Coronary artery (tissue), 2 donors: ENCODE measurements around the gene DYNLL1.
A peak's percentile ranks its signal among the peaks of the same experiment; 100 is the strongest.
"Not testable (repeated sequence)": the region's sequence is repeated elsewhere in the genome, so short reads cannot be mapped to it uniquely, and the experiment has no call there.

Experiments
- DNase-seq: peaks from one replicate; pipeline ENCODE4 v3.0.0-alpha.2; 2017; ENCODE audit warnings: low spot score
- H3K27ac ChIP-seq, 2 donors: fragments of 200-600 bp; sonication (generic); one replicate each; pipeline ENCODE4 v1.5.1; 2016 to 2019
- H3K4me3 ChIP-seq: fragments of 200-600 bp; sonication (generic); 2 replicates; pipeline ENCODE4 v1.5.1; 2016; ENCODE audit warnings: mild to moderate bottlenecking, moderate library complexity
- TF ChIP-seq, protein P1 (sequence below): fragments of 200-600 bp; sonication (generic); IDR thresholded peaks from one replicate; pipeline ENCODE4 v1.5.1; 2019; ENCODE audit warnings: antibody characterized with exemption

Gene DYNLL1

GRCh38 chr12:120522568-120522967 is 26.7 kb downstream of the DYNLL1 start:
- no peak for DNase-seq
- H3K27ac ChIP-seq, result no peak overlapping the region
- H3K4me3 ChIP-seq, result no peak overlapping the region
- TF ChIP-seq, protein P1, sequence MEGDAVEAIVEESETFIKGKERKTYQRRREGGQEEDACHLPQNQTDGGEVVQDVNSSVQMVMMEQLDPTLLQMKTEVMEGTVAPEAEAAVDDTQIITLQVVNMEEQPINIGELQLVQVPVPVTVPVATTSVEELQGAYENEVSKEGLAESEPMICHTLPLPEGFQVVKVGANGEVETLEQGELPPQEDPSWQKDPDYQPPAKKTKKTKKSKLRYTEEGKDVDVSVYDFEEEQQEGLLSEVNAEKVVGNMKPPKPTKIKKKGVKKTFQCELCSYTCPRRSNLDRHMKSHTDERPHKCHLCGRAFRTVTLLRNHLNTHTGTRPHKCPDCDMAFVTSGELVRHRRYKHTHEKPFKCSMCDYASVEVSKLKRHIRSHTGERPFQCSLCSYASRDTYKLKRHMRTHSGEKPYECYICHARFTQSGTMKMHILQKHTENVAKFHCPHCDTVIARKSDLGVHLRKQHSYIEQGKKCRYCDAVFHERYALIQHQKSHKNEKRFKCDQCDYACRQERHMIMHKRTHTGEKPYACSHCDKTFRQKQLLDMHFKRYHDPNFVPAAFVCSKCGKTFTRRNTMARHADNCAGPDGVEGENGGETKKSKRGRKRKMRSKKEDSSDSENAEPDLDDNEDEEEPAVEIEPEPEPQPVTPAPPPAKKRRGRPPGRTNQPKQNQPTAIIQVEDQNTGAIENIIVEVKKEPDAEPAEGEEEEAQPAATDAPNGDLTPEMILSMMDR, result no peak

- peak; percentile 90 for DNase-seq
- TF ChIP-seq, protein P1, result no peak
- peak within 1 kb of the TSS; percentile 81 for H3K4me3 ChIP-seq
- H3K27ac ChIP-seq, result peak within 1 kb of the TSS; percentile 86 to 93
Measured at GRCh38 chr12:120528861-120529525, 33.1 kb downstream of the DYNLL1 start, which contains the start of gene COQ5. COQ5 (minus strand) TSS chr12:120529158; CDS start chr12:120529141, 17 bp downstream.

GRCh38 chr12:120529641-120530417 is 33.9 kb downstream of the DYNLL1 start:
- Histone ChIP-seq H3K27ac (peak overlapping the region; percentile 86 to 93), H3K4me3 (peak overlapping the region; percentile 81)
- TF ChIP-seq, protein P1, result no peak
- no peak for DNase-seq

- peak overlapping the region; percentile 81 for H3K4me3 ChIP-seq
- H3K27ac ChIP-seq, DNase-seq: not testable (repeated sequence)
Measured at GRCh38 chr12:120530418-120530761, 34.5 kb downstream of the DYNLL1 start.

DNA sequence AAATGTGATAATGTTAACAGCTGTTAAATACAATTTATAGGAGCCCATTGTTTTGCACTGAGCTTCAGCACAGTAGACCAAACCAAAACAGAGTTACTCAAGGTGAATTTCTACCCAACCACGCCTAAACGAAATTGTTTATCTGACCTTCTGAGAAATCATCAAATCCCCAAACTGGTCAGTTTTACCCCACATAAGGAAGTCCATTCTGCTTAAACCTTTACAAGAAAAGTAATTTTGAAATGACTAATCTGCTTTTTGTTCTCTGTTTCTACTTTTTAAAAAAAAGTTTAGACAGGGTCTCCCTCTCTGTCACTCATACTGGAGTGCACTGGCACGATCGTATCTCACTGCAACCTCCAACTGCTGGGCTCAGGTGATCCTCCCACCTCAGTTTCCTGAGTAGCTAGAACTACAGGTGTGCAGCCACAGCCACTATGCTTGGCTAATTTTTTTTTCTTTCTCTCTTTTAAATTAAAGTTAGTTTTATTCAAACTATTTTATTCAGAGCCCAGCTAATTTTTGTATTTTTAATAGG is 36.9 kb downstream of the DYNLL1 start:
- Histone ChIP-seq H3K4me3 (no peak overlapping the region), H3K27ac (no peak overlapping the region)
- TF ChIP-seq, protein P1, result no peak
- DNase-seq, result no peak

- DNase-seq, result peak; percentile 83
- peak within 1 kb of the TSS; percentile 100 for H3K4me3 ChIP-seq
- H3K27ac ChIP-seq, result peak within 1 kb of the TSS; percentile 96 to 100
- TF ChIP-seq, protein P1, result no peak
Measured at GRCh38 chr12:120534203-120534702, 38.3 kb downstream of the DYNLL1 start, which contains the start of gene RNF10. RNF10 (plus strand) TSS chr12:120534356; CDS start chr12:120534812, 456 bp downstream.
